SKM-1 (cell line): ENCODE measurements around the gene CDK14.
A peak's percentile ranks its signal among the peaks of the same experiment; 100 is the strongest.
"Not testable (repeated sequence)": the region's sequence is repeated elsewhere in the genome, so short reads cannot be mapped to it uniquely, and the experiment has no call there.

ENCODE experiments used
- DNase-seq: peaks from one replicate; lab custom pipeline; 2025; ENCODE audit not compliant: unreplicated experiment; lab: John Stamatoyannopoulos, UW

Gene CDK14

DNA sequence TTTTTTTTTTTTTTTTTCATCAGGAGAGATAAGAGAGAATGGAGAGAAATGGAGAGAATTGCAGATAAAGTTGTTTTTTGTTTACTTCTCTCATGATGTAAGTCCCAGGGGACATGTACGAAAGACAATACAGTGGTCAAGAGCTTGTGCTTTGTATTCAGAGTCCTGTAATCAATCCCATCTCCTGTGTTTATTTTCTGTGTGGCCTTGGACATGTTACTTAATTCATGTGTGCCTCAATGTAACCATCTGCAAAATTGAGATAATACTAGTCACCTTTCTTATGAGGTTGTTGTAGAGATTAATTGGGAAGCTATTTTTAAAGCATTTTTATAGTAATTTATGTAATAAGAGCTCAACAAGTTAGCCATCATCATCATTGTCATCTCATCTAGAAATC, 117.5 kb downstream of the CDK14 start:
- no peak for DNase-seq

DNA sequence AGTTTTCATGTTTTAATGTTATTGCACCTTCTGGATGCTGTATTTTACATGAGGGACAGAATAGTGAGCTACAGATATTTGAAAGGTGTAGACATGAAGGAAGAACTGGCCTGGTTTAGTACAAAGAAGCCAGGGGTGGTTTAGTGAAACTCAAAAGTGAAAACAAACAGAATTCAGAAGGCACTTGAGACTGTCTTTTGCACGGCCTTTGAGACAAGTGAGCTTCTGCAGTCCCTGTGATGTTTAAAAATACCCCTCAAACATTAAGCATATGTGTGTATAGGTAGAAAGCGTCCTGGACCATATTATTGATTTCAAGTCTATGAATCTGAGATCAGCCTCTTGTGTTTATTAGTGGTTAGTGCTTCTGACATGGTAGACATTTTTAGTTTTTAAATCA, 118.9 kb downstream of the CDK14 start:
- DNase-seq: no peak

DNA sequence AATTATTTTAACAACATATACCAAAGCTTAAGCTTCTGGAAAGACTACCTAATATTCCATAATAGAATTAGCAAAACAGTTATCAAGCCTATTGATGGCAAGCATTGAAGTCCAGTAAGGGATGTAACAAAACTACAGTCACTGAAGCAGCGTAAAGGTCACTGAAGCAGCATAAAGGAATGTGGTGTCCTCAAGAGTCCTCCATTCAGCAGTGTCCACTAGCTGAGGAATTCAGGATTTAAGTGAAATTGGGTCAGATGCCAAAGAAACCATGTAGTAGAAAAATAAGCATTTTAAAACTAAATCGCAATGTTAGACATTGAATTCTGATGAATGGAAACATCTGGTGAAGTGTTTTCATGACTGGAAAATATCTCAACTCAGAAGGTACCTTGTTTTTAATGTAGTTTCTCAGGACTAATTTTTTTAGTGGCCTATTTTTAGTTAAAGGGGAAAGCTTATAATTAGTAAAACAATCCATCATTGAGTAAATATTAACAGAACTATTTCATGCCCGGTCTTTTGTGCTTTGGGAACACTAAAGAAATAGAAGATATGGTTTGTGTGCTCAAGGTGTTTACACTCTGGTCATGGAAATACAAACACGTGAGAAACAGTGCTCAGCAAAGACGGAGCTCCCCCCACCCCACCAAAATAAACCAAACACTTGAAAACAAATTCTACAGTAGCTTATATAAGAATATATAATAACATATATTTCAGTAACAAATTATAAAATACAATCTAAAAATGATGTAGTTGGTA, 121.4 kb downstream of the CDK14 start:
- DNase-seq: no peak

- DNase-seq: no peak
These were observed 123.0 kb downstream of the CDK14 start for GRCh38 chr7:90719155-90719554.

DNA sequence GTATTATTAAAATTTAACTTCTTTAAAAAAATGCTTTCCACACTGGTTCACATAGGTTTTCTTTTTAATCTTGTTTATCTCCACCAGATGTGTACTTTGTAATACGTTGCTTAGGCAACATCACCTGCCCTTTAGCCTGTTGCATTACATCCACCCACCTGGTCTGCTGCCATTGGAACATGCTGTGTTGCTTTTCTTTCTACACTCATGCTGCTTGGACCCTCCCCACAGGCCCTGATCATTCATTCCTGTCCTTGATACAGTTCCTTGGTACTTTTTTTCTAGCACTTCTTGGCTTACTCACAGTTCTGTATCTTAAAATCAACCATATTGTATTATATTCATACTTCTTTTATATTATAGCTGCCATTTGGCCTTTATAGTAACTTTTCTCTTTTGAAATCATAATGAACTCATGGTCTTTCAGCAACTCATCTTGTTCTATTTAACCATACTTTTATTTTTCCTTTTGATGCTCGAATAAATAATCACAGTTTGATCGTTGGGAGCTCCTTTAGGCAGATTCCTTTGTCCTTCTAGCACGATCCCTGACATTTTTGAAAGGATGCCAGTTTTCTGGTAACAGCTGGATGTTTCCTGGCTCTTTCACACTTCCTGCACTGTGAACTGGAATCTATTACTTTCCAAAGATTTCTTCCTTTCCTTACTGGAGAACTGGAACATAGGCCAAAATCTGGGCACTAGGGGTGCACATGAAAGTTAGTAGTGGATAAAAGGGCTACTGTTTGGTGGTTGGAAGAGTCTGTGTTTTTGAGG, 125.1 kb downstream of the CDK14 start:
- DNase-seq: no peak

GRCh38 chr7:90721869-90722431, 125.8 kb downstream of the CDK14 start:
- no peak for DNase-seq

GRCh38 chr7:90723233-90723632, 127.1 kb downstream of the CDK14 start:
- DNase-seq: no peak

- no peak for DNase-seq
These were observed 127.7 kb downstream of the CDK14 start for GRCh38 chr7:90723866-90724265.

DNA sequence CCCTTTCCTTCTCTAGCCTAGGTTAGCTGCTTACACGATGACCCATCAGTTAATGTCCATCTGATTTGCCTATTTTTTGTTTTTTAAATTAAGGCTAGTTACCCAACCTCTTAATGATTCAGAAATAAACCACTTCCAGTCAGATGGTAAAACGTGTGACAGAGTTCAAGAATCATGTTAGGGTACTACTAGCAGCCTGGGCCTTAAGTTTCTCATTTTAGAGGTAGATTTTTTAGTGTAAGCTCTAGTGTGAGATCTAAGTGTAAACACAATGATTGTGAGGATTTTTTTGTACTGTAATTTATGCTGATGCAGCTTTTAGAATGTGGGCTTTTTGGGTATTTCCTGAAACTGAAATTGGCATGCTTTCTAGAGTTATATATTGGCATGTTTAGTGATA, 130.0 kb downstream of the CDK14 start:
- no peak for DNase-seq

GRCh38 chr7:90726623-90727022, 130.5 kb downstream of the CDK14 start:
- no peak for DNase-seq

- DNase-seq: no peak
These were observed 131.3 kb downstream of the CDK14 start for GRCh38 chr7:90727412-90727811.

GRCh38 chr7:90728568-90728967, 132.4 kb downstream of the CDK14 start:
- DNase-seq: no peak

DNA sequence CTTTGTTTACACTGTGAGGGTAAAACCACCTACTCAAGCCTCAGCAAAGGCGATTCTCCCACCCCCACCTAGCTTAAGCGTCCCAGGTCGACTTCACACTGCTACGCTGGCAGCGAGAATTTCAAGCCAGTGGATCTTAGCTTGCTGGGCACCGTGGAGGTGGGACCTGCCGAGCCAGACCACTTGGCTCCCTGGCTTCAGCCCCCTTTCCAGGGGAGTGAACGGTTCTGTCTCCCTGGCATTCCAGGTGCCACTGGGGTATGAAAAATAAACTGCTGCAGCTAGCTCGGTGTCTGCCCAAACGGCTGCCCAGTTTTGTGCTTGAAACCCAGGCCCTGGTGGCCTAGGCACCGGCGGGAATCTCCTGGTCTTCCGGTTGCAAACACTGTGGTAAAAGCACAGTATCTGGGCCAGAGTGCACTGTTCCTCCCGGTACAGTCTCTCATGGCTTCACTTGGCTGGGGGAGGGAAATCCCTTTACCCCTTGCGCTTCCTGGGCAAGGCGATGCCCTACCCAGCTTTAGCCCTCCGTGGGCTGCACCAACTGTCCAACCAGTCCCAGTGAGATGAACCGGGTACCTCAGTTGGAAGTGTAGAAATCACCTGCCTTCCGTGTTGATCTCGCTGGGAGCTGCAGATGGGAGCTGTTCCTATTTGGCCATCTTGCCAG, 139.6 kb downstream of the CDK14 start:
- not testable (repeated sequence) for DNase-seq

GRCh38 chr7:90736316-90736715, 140.2 kb downstream of the CDK14 start:
- DNase-seq: no peak

DNA sequence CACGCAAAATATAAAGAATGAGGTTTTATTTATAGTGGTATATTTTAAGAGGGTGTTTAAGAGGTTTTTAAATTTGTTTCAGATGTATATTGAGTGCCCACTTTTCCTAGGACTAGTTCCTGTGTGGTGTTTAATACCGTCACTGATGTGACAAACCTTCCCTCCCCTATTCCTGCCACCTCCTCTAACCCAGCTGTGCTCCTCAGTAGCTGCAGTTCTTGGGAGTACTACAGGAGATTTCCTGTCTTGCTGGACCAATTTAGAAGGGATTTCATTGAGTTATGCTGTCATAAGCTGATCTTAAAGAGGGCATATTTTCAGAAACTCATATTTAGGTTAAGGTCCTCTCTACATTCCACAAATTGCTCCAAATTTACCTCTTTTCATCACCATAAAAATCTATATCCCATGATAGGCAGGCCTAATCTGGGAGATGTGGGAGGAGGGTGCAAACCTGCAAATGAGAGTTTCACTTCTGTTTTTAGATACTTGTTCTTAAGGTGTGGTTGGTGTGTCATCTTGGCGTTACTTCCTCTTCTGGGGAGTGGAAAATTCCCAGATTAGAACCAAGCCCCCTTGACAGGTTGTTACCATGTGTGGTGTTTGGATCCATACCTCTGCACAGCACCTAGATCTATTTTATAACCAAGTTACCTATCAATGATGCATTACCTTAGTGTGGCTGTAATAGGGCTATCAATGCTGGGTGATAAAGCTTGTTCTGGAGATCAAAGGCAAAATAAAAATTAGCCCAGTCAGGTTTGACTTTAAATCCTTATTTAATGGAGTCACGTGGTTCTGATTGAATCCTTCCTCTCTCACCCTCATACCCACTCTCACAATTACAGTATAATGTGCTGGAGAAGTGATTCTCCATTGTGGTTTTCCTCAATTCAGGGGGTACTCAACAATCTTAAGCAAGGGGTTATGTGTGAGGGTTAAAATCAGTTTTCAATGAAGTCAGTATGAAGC, 141.1 kb downstream of the CDK14 start:
- DNase-seq: peak; percentile 10

GRCh38 chr7:90738249-90738648, 142.1 kb downstream of the CDK14 start:
- DNase-seq: no peak

- DNase-seq: no peak
These were observed 143.6 kb downstream of the CDK14 start for GRCh38 chr7:90739716-90740115.

GRCh38 chr7:90740386-90740785, 144.3 kb downstream of the CDK14 start:
- no peak for DNase-seq

GRCh38 chr7:90743626-90744025, 147.5 kb downstream of the CDK14 start:
- DNase-seq: no peak

- DNase-seq: no peak
These were observed 151.4 kb downstream of the CDK14 start for GRCh38 chr7:90747516-90747915.
